GM20000 (cell line): Measurements from ENCODE around the gene MORN1.

Experiments
- DNase-seq: peaks from one replicate; pipeline ENCODE4 v3.0.0; 2012; ENCODE audit warnings: low spot score
- CTCF ChIP-seq: IDR thresholded peaks from 2 replicates; pipeline ENCODE4 v1.5.1; 2012; ENCODE audit warnings: mild to moderate bottlenecking, control low read depth; ENCODE audit errors: extremely low read depth, missing control alignments

The MORN1 gene

GRCh38 chr1:2409745-2410144, 18.4 kb upstream of the MORN1 start:
- TF ChIP-seq CTCF = no peak
- no peak for DNase-seq

GRCh38 chr1:2408859-2409276, 17.5 kb upstream of the MORN1 start:
- TF ChIP-seq CTCF = no peak
- no peak for DNase-seq

GRCh38 chr1:2408456-2408855, 17.1 kb upstream of the MORN1 start:
- no peak for TF ChIP-seq CTCF
- no peak for DNase-seq

GRCh38 chr1:2407991-2408275, 16.6 kb upstream of the MORN1 start:
- TF ChIP-seq CTCF = no peak
- DNase-seq = no peak

- no peak for DNase-seq
- no peak for TF ChIP-seq CTCF
These were observed 16.0 kb upstream of the MORN1 start for GRCh38 chr1:2407166-2407990.

- TF ChIP-seq CTCF = no peak
- no peak for DNase-seq
These were observed 15.2 kb upstream of the MORN1 start for GRCh38 chr1:2406451-2407041.

- TF ChIP-seq CTCF = no peak
- no peak for DNase-seq
These were observed 14.4 kb upstream of the MORN1 start for GRCh38 chr1:2405588-2406295.
